GM10248 (cell line): ENCODE measurements around the gene HOXA5.

Source experiments
- CTCF ChIA-PET: fragments of 300-600 bp; sonication (Branson Sonifier 250); formaldehyde crosslinking; extraction: SDS; loops from one replicate; lab custom pipeline; 2021; ENCODE audit warnings: antibody characterized with exemption; lab: Yijun Ruan, JAX
- POLR2A ChIA-PET: fragments of 350-650 bp; sonication (Branson Sonifier 250); formaldehyde crosslinking; extraction: SDS; loops from one replicate; lab custom pipeline; 2020; ENCODE audit warnings: antibody characterized with exemption; lab: Yijun Ruan, JAX
- DNase-seq: peaks from one replicate; pipeline ENCODE4 v3.0.0; 2012; ENCODE audit errors: extremely low spot score
- CTCF ChIP-seq: IDR thresholded peaks from 2 replicates; pipeline ENCODE4 v1.5.1; 2012; ENCODE audit warnings: mild to moderate bottlenecking, low read depth; ENCODE audit errors: extremely low read depth, missing control alignments, control extremely low read depth

HOXA5 gene

DNA sequence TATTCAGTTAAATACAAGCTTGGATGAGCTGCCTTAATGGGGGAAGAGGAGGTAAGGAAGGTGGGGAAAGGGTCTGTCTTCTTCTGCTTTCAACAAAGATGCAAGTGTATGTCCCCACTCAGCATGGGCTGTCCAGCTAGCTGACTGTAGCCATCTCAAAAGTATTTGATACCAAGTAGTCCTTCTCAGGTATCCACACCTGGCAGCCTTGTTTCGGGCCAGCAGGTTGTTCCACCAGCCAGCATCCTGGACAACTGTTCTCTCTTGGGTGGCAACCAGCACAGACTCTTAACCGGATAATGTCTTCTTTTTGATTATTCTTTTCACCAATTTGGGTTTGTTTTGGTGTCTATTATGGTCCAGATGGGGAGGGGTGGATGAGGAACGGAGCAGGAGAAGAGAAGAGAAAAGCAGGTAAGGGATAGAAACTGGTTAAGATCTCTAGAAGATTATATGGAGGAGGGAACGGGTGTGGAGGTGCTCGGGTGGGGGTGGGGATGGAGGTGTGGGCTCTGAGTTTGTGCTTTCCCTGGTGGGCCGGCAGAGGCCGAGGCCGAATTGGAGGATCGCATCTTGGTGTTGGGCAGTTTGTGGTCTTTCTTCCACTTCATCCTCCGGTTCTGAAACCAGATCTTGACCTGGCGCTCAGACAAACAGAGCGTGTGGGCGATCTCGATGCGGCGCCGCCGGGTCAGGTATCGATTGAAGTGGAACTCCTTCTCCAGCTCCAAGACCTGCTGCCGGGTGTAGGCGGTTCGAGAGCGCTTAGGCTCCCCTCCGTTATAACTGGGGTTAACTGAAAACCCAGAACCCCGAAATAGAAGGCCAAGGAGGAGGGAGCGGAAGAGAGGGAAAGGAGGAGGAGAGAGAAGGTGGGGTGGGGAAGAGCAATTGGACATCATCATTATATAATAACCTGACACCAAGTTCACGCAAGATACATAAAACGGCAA is 14.4 kb downstream of the HOXA5 start:
- ChIA-PET POLR2A (no interaction called here), CTCF (interaction anchor here (0.9 kb wide), 1 partner anchor 32 kb away, joined by 3 read pairs; no protein-coding TSS in a partner anchor)
- no peak for TF ChIP-seq CTCF
- DNase-seq, result no peak

DNA sequence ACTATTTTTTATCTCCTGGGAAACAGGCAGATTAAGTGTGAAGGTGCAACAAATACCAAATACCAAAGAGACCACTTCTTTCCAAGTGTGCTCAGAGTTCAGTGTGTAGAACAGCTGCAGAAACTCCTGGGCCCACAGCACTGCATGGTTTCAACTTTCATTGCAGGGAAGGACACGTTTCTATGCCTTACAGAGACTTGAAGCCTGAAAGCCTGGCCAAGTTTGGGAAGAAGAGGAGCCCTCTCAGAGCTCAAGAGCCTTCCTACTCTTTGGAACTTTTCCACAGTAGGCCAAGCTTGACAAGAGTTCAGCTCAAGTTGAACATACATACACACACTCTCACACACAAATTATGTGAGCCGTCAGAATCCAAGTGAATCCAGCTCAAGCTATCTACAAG is 15.4 kb downstream of the HOXA5 start:
- ChIA-PET POLR2A (no interaction called here), CTCF (interaction anchor here (0.8 kb wide), 1 partner anchor 446 kb away, joined by 4 read pairs; no protein-coding TSS in a partner anchor)

DNA sequence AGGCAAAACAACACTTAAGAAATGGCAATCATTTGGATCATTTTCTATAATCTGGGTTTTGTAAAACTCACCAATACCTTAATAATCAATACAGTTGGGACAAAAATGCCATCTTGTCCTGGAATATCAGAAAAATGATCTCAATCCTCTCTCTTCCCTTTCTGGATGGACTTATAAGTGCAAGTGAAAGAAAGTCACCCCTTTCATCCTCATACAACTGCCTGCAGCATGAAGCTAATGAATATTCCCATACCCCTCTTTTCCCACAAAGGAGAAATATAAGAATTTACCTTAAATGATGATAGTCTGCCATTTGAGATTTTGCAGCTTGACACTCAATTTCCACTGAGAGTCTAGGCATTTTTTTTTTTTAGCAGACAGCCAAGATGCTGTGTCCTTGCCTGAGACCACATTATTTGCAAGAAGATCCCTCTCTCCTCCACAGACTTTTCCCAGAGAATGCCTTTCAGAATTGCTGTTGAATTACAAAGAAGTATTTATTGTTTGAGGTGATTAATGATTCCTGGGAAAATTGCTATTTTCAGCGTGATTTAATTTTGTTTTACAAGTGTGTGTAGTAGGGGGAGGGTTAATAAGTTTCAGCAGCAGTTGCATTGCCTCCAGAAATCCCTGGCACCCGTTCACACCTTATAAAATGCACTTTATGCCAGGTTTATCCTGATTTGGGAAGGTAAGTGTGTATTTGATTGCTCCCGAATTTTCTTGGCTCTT is 16.7 kb downstream of the HOXA5 start:
- POLR2A ChIA-PET, result no interaction called here

More for the DNA sequence above, 15.4 kb downstream of the HOXA5 start:
- DNase-seq, result no peak
- no peak for TF ChIP-seq CTCF

GRCh38 chr7:27125986-27126394 is 17.5 kb downstream of the HOXA5 start:
- no peak for TF ChIP-seq CTCF
- DNase-seq, result no peak
- CTCF ChIA-PET, result interaction anchor here (0.9 kb wide), 1 partner anchor 35 kb away, joined by 4 read pairs; no protein-coding TSS in a partner anchor
- POLR2A ChIA-PET, result no interaction called here

More for the DNA sequence above, 16.7 kb downstream of the HOXA5 start:
- DNase-seq, result no peak
- no peak for TF ChIP-seq CTCF
- CTCF ChIA-PET, result interaction anchor here (0.9 kb wide), 1 partner anchor 34 kb away, joined by 4 read pairs; no protein-coding TSS in a partner anchor

- no peak for TF ChIP-seq CTCF
- ChIA-PET POLR2A (no interaction called here), CTCF (no interaction called here)
- no peak for DNase-seq
Measured at GRCh38 chr7:27124902-27125689, 18.4 kb downstream of the HOXA5 start.
